DMS53 treated with DMSO at 0.1 percent for 48 hours (cell line): ENCODE data around the gene ODR4.
"Not testable (repeated sequence)": the region's sequence is repeated elsewhere in the genome, so short reads cannot be mapped to it uniquely, and the experiment has no call there.

Source experiments
- DNase-seq: peaks from one replicate; lab custom pipeline; 2025; ENCODE audit not compliant: unreplicated experiment; lab: John Stamatoyannopoulos, UW

ODR4 gene

GRCh38 chr1:186375152-186375928, at the start of gene ODR4, which contains the start of gene TPR:
Gene ODR4 (plus strand): TSS chr1:186375838. CDS start chr1:186379786, 3,948 bp downstream.
Gene TPR (minus strand): TSS chr1:186375253. CDS start chr1:186375028, 225 bp downstream.
- peak; percentile 98 for DNase-seq

DNA sequence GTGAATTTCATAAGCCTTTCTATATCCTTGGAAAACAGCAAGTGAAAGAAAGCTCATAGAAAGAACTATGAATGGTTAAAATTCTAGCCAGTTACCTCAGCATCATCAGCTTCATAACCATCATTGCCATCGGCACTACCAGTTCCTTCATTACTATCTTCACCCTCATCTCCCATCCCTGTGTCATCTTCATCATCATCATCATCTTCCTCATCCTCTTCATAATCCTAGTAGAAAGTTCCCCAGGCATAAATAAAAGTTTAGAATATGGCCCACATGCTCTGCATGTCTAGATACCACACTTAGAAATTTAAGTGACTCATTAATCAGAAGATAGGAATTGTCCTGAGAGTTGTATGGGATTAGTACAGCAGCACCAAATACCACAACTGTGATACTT, 49.6 kb upstream of the ODR4 start:
- DNase-seq, result no peak

- no peak for DNase-seq
These were observed 48.3 kb upstream of the ODR4 start for GRCh38 chr1:186327331-186327730.

DNA sequence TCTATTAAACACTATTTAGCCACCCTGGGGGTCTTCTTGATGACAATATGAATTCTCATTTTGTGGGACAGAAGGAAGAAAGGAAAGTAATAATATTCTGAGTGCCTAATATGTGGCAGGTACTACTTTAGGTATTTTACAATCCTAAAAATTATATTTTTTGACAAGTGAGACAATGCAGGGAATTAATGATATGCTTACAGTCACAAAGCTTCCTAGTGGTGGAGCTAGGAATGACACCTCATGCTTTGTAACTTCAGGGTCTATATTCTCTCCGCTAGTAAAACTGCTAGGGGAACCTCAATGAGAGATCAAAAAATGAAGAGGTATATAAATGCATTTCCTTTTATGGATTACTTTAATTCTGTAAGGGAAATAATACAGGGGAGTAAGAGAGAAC, 44.9 kb upstream of the ODR4 start:
- no peak for DNase-seq

DNA sequence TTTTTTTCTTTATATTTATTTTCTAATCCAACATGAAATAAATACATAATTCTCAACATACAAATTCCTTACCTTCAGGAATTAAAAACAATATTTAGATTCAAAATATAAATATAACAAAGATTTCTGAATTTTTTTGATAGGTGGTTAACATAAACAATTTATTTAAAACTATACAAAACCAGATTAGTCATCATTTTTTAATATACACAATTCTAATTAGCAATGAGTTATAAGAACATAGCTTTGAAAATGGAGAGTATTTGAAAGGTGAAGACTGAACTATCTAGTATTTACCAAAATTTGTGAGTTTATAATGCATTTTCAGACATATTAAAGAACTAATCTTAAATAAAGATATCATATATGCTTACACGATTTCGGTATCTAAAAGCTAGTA, 38.1 kb upstream of the ODR4 start:
- no peak for DNase-seq

GRCh38 chr1:186340772-186341171, 34.9 kb upstream of the ODR4 start:
- no peak for DNase-seq

DNA sequence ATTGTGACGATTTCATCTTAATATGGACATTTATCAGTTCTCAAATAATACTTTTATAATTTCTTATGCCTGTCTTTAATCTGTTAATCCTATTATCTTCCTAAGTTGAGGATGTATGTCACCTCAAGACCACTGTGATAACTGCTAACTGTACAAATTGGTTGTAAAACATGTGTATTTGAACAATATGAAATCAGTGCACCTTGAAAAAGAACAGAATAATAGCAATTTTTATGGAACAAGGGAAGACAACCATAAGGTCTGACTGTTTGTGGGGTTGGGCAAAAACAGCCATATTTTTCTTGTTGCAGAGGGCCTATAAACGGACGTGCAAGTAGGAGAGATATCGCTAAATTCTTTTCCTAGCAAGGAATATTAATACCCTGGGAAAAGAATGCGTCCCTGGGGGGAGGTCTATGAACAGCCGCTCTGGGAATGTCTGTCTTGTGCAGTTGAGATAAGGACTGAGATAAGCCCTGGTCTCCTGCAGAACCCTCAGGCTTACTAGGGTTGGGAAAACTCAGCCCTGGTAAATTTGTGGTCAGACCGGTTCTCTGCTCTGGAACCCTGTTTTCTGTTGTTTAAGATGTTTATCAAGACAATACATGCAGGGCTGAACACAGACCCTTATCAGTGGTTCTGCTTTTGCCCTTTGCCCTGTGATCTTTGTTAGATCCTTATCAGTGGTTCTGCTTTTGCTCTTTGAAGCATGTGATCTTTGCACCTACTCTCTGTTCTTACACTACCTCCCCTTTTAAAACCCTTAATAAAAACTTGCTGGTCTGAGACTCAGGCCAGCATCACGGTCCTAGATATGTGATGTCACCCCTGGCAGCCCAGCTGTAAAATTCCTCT, 27.6 kb upstream of the ODR4 start:
- not testable (repeated sequence) for DNase-seq

GRCh38 chr1:186374303-186375151, 1.1 kb upstream of the ODR4 start:
- DNase-seq, result peak; percentile 57

DNA sequence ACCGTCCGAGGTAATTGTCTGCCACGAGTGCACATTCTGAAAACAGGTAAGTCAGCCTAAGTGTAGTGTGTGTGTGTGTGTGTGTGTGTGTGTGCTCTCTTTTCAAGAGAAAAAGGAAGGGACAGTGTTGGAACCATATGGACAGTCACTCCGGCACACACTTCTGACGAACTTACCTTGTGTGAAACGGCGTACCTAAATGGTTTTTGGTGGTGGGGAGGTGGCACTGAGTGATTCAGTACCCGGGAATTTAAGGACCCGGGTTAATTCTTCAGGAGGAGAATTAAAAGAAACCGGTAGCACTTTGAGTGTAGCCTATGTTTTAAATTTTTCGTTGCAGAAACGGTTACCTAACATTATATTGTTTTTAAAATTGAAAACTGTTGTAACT, 286 bp downstream of the ODR4 start:
- no peak for DNase-seq

DNA sequence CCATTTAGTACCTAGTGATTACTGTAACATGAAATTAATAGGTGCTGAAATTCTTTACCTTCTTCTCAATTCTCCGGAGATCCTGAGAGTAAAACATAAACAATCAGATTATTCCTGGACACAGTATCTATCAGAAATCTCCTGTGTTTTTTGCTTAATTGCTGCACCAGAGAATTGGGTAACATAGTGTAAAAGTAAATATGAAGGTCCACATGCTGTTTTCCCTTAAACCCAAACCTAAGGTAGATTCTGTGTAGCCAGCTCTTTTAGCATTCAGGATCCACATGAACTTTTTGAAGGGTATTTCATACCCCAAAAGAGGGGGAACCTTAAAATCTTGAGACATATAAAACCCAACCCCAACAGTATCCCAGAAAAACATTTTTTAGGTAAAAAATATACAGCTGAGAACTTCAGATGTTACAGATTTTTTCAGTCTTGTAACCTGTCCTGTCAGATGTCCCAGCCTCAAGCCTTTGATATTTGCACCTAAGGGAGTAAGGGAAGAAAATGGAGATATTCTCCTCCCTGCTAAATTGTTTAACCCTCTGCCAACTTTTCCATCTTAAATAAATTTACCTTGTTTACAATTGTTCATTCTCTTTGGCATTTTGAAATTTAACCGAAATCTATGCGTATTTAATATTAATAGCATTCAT, 11.2 kb downstream of the ODR4 start:
- DNase-seq, result no peak

DNA sequence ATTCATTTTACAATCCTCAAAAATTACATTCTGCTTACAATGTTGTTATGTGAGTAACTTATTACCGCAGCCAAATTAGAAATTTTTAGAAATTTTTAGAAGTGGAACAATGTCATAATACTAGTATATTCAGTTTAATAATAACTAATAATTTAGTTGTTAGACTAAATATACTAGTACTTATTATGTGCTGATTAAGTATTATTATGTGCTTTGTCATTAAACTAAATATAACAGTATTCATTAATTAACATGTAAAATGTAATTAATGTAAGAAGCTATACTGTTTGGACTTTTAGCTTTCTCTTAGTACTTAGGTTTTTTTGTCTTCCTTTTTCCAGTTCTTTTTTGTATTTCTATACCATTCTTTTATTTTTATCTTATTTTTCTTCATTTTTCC, 15.3 kb downstream of the ODR4 start:
- DNase-seq, result no peak

DNA sequence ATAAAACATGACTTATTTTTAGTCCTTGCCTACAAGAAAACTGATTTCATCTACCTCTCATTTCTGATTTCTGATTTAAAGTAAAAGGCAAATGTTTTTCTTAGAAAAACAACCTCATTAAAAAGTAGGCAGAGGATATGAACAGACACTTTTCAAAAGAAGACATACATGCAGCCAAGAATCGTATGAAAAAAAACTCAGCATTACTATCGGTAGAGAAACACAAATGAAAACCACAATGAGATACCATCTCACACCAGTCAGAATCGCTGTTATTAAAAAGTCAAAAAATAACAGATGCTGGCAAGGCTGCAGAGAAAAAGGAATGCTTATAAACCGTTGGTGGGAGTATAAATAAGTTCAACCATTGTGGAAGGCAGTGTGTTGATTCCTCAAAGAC, 16.2 kb downstream of the ODR4 start:
- no peak for DNase-seq

- DNase-seq, result not testable (repeated sequence)
These were observed 17.1 kb downstream of the ODR4 start for GRCh38 chr1:186392711-186393110.

- not testable (repeated sequence) for DNase-seq
These were observed 25.8 kb downstream of the ODR4 start for GRCh38 chr1:186401446-186401845.

DNA sequence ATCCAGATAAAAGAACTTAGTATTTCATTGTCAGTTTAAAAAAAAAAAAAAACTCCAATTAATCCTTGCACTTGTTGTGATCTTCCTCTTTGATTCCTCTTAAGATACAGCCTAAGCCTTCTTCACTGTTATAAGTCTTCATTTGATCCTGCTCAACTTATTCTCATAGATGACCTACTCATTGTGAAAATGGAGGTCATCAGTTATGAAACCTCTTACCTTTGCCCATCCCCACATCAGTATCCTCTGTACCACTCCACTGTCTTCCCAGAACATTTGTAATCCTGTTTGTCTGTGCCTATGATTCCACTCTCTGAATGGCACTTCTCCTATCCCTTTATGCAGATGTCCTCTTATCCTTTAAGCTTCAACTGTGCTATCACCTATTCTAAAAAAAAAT, 28.0 kb downstream of the ODR4 start:
- no peak for DNase-seq

- DNase-seq, result peak; percentile 62
These were observed 28.9 kb downstream of the ODR4 start for GRCh38 chr1:186404454-186405051.

GRCh38 chr1:186409091-186409490, 33.5 kb downstream of the ODR4 start:
- no peak for DNase-seq

GRCh38 chr1:186413319-186413718, 37.7 kb downstream of the ODR4 start:
- DNase-seq, result no peak

GRCh38 chr1:186418503-186418902, 42.9 kb downstream of the ODR4 start:
- DNase-seq, result peak; percentile 76

DNA sequence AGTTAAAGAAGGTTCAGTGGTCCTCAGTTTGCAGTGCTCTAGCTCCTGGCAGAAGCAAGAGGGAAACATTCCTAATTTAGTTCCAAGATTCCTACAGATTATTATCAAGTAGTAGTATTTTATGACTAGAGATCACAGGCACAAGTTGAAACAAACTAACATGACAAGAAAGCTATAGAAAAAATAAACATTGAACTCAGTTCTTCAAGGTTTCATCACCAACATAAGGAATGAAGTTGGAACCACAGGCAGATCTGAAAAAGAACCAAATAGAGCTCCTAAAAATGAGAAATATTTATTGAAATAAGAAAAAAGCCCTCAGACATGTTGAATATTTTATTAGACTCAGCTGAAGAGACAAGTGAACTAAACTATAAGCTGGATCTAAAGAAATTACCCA, 44.7 kb downstream of the ODR4 start:
- no peak for DNase-seq
